Left ventricle myocardium superior (tissue), 1 donor: ENCODE results near the gene RTN4IP1. TPM values are rescaled to one million over a fixed set of nuclear protein-coding genes. Genes with fewer than 3 reads are reported as not detected.
"Not testable (repeated sequence)": the region's sequence is repeated elsewhere in the genome, so short reads cannot be mapped to it uniquely, and the experiment has no call there.

Source experiments
- ATAC-seq: fragments of 200-7000 bp; cut with Tn5 transposase; one replicate; pipeline ENCODE4 v1.9.1; 2020; ENCODE audit warnings: mild to moderate bottlenecking, moderate library complexity
- DNase-seq: peaks from one replicate; pipeline ENCODE4 v3.0.0-alpha.2; 2020
- intact Hi-C: fragments of 100-400 bp; cut with micrococcal nuclease; formaldehyde crosslinking; loops from one replicate; pipeline ENCODE4 v1.11.0; 2022
- total RNA-seq: library from RNA; stranded (reverse); fragmentation: NEBNext Ultra II Directional; extraction: Animal tissue kit (Norgen Biotek cat#: 25700); gene quantifications from one replicate; pipeline ENCODE4 v1.2.1, GENCODE V29; 2021
- donor health status: DM: no; HTN: yes; CAD: no; lungs with severe emphysema.

RTN4IP1 gene
- total RNA-seq, 1 donor from 2014 or later: 19.2 TPM

DNA sequence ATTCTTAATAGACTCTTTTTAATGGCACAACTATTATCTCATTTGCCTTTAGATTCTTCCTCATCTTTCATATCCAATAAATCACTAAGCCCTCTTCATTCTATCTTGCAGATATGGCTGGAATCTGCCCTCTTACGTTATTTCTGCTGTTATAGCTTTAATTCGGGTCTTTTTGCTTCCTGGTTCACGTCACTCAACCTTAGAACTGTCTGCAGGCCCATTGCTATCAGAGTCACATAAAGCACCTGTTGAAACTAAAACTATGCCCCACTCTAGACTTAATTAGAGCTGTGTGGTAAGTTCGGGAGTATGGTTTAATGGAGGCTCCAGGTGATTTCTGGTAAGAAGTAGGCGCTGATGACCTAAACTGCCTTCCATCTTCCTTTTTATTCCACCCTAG lies 1.1 kb upstream of the RTN4IP1 start:
- DNase-seq (no peak), ATAC-seq (no peak)
- intact Hi-C loops: no loop called here

DNA sequence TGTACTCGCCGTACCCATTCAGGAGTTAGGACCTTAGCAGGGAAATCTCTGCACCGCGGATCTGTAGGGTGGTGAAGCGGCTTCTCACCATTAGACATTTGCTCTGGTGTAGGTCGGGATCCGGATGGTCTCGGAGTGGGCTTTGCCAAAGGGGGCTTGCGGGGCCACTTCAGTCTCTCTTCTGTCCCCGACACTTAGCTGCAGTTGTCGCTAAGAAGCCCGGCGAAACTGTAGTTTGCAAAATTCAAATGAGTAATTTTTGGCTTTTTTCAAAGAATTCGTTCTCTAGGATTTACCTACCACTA lies 513 bp upstream of the RTN4IP1 start:
- ATAC-seq: no peak
- intact Hi-C loops: no loop called here
- no peak for DNase-seq

DNA sequence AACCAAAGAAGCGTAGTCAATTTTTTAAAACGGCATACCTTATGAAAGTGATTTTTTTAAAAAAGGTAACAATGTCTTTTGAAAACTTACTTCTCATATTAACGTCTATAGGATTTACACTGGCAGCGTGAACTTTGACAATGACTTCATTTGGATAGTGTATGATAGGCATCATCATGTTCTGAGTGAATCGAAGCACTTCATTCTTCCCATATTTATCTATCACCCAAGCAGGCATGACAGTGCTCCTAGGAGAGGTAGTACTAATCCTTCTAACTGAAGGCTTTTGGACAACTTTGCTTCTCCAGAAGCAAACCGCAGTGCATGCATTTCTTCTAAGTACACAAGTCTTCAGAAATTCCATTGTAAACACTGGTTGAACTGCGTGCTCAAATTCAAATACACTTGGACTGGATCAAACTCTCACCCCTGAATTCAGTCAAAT lies 618 bp downstream of the RTN4IP1 start:
- DNase-seq (no peak), ATAC-seq (peak; percentile 13)
- intact Hi-C loops: no loop called here

DNA sequence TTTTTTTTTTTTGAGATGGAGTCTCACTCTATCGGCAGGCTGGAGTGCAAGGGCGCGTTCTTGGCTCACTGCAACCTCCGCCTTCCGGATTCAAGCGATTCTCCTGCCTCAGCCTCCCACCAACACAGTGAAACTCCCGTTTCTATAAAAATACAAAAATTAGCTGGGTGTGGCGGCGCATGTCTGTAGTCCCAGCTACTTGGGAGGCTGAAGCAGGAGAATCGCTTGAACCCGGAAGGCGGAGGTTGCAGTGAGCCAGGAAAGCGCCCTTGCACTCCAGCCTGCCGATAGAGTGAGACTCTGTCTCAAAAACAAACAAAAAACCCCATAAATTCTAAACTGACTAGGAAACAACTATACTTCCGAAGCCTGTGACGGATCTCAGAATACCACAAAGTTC lies 1.5 kb downstream of the RTN4IP1 start:
- ATAC-seq, intact Hi-C loops, DNase-seq: not testable (repeated sequence)

DNA sequence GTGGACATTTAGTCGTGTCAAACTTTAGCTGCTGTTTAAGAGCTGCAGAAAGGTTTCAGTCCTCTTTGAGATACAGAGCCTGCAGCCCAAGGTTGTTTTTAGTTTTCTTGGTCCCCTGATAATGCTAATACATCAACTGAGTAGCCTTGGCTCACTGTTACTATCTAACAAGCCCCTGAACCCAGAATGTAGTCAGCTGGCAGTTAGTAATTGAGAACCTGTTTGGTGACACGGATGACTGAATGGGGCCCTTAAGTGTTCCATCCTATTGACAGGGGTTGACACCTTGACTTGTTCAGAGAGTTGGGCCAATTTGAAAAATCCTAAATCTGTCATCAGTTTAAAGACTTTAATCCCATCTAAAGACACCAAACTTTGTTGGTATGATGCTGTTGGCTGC lies 2.8 kb downstream of the RTN4IP1 start:
- intact Hi-C loops: no loop called here
- ATAC-seq (no peak), DNase-seq (no peak)

DNA sequence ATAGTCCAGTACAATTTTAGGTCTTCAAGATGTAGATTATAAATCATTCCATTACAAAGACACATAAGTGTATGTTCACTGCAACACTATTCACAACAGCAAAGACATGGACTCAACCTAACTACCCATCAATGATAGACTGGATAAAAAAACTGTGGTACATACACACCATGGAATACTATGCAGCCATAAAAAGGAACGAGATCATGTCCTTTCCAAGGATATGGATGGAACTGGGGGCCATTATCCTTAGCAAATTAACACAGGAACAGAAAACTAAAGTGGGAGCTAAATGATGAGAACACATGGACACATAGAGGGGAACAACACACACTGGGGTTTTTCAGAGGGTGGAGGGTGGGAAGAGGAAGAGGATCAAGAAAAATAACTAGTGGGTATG lies 6.3 kb downstream of the RTN4IP1 start:
- intact Hi-C loops: no loop called here
- DNase-seq: no peak
- ATAC-seq: no peak

DNA sequence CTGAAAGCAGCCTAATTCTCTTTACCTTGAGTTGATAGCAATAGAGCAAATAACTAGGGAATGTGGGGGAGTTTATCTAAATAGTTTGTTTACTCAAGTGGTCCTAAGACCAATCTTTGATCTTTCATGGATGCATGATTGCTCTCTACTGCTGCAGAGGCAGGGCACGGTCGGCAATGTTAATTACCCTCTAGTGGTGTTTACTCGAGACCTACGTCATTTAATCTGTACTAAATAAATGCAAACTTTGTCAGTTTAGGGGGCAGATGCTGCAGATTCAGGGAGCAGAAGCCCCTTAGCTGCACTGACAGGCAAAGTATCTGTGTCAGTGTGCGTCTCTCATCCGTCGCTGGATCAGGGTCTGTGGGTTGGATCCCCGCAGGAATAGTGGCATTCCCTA lies 6.9 kb downstream of the RTN4IP1 start:
- intact Hi-C loops: no loop called here
- no peak for ATAC-seq

DNA sequence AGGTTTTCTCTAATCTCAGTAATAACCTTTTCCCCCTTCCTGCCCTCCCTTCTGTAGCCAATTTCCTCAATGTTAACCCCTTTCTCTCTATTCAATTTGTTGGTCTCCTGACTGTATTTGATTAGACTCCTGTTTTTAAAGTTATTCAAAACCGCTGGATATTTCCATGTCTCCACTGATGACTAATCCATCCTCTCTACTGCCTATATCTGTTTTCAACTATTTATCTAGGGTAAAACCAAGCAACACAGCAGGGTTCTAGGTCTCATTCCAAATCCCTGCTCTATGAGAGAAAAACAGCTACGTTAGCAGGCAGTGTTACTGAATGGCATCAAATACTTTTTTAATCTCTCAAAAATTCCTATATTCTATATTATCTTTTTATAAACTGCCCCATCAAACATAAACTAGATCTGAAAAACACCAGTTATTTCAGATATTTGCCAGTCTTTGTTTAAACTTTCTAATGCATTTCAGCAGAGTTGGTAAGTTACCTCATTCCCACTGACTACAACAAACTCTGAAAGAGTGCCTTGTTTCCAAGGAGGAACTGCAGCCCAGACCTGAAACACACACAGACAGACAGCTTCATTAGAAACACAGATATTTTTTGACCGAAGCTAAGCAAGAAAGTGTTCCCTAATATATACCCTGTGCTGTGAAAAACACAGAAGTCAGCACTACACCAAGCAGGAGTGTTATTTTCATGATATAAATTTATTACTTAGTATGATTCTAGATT lies 8.2 kb downstream of the RTN4IP1 start:
- DNase-seq (no peak), ATAC-seq (no peak)
- intact Hi-C loops: no loop called here

More for the DNA sequence above, 6.9 kb downstream of the RTN4IP1 start:
- DNase-seq: no peak

DNA sequence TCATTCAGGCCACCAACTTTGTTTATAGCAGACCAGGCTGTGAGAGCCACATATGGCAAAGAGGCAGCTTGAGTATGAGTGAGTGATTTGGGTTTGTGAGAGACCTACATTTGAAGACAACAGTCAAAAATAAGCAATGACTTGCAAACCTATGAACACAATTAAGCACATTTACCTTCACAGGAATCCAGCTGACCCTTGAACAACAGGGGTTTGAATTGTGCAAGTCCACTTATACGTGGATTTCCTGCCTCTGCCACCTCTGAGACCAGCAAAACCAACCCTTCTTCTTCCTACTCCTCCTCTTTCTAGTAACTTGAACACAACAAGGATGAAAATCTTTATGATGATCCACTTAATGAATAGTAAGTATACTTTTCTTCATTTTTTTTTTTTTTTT lies 10.1 kb downstream of the RTN4IP1 start:
- DNase-seq (no peak), ATAC-seq (no peak)
- intact Hi-C loops: no loop called here

DNA sequence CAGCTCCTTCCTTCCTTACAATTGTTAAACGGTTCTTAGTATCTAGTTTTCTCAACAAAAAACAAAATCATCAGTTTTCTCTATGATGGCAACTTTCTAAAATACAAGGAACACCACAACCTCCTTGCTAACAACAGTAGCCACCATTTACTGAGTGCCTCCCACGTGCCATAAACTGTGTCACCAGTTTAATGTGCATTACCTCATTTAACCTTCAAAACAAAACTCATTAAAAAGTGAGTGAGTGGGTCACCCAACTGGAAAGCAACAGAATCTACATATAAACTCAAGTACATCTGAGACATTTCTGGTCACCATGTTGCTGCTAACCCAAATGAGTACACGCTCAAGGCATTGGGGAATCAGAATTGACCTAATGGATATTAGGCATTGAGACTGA lies 11.0 kb downstream of the RTN4IP1 start:
- DNase-seq: no peak
- intact Hi-C loops: no loop called here
- no peak for ATAC-seq

DNA sequence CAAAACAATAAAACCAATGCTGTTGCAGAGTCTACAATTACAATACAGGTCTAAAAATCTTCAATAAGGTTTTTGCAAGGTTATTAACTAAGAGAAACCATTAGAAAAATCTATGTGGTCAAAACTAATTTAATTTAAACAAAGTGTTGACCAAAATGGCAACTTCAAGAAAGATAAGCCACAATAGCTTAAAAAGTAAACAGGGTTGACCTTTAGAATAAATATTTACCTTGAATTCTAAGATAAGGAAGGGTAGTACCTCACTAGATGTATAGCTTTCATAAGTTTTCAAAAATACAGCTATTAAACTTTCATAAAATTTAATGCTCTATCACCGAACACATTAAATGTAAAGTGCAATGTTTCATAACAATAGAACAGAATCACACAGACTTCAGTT lies 11.4 kb downstream of the RTN4IP1 start:
- ATAC-seq: no peak
- intact Hi-C loops: no loop called here

DNA sequence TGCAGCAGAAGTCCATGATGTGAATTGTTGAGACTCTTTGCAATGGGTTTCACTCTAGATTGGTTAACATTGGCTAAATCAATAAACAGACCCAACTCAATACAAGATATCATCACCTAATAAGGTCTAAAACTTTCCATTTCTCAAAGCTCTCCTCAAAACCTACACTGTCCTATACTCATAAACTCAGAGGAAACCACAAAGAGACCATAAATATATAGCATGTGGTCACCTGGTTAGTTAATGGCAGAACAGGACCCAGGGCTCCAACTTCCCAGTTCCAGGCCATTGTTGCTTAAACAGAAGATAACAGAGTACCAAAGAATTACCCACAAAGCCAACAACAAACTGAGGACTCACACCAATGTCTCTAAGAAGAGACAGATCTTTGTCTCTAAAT lies 12.0 kb downstream of the RTN4IP1 start:
- ATAC-seq (no peak), DNase-seq (no peak)
- intact Hi-C loops: no loop called here

More for the DNA sequence above, 11.4 kb downstream of the RTN4IP1 start:
- no peak for DNase-seq

DNA sequence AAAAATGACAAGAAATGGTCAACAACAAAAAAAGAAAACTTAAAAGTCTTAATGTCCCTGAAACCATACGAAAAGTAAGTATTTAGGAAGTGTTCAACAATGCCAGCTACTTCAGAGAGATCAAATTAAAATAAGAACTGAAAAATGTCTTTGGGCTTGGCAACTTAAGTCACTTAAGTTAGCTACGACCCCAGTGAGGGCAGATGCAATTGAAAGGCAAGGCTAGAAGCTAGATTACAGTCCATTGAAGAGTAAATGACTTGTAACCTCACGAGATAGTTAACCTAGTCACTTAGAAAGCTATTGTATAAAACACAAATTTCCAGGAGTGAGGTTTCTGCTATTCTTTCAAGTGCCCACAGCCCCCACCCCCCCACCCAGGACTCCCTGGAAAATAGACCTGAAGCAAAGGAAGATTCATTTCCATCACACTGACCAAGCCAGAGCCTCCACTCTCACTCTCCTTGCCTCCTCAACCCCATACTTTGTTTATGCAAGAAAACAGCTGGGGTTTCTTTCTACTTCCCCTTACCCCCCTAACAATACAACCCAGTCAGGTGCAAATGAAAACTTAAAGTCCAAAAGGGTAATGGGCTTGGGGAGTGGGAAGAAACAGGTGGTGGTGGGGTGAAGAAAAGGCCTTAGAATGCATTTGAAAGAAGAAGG lies 14.6 kb downstream of the RTN4IP1 start:
- no peak for ATAC-seq
- intact Hi-C loops: no loop called here
- no peak for DNase-seq

DNA sequence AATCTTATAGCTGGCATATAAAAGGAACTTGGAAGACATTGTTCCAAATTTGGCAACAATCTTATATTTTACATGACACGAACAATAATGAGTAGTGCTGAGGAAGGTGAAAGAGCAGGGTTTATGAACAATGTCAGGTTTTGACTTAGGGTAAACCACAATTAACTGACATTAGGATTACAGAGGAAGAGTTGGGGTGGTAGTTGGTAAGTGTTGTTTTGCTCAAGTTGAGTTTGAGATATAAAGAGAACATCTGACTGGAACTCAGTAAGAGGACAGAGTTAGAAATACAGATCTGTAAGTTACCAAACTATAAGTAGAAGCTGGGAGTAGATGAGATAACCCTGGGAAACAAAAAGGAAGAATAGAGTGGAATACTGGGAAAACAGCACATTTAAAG lies 15.1 kb downstream of the RTN4IP1 start:
- no peak for ATAC-seq
- intact Hi-C loops: no loop called here
- no peak for DNase-seq

DNA sequence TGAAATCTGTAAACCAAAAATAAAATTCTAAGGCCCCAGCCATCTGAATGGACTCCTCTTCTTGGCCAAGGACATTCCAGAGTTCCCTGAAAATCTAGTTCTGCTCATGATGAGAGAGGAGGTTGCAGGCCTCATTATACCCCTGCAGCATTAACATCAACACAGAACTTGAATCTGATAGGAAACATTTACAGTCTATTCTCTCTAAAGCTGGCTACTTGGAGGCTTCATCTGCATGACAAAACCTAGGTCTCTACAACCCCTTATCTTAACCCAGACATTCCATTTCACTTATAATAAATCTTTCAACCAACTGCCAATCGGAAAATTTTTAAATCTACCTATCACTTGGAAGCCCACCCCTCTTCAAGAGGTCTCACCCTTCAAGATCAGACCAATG lies 15.7 kb downstream of the RTN4IP1 start:
- intact Hi-C loops: no loop called here
- no peak for ATAC-seq
- DNase-seq: no peak

DNA sequence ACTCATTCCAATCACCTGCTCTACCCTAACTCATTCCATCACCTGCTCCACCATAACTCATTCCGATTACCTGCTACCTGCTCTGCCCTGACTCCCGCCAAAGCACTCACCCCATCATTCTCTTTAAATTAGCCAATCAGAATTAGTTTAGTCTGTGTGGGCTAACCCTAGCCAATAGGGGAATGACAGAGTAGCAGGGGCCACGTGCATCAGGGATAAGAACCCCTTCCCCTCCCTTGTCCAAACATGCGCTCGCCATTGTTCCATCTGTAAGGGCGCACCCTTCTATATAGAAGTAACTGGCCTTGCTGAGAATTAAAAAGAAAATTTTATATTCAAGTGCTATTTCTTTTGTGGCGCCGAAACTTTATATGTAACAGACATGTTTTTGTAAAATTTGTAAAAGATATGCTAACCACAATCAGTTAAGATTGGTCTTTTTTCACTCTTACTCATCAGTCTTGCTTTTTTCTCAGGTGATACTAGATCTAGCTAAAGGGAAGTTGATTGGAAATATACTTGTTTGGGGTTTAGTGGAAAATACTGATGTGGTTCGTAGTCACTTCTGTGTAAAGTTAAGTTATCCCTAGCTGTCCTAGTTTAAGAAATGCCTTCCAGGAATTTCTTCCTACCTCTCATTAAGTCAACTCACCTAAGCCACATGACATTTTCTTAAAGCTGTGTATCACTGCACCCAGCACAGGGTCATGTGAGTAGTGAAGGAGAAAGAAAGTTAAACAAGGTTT lies 16.5 kb downstream of the RTN4IP1 start:
- DNase-seq (no peak), ATAC-seq (no peak)
- intact Hi-C loops: no loop called here

DNA sequence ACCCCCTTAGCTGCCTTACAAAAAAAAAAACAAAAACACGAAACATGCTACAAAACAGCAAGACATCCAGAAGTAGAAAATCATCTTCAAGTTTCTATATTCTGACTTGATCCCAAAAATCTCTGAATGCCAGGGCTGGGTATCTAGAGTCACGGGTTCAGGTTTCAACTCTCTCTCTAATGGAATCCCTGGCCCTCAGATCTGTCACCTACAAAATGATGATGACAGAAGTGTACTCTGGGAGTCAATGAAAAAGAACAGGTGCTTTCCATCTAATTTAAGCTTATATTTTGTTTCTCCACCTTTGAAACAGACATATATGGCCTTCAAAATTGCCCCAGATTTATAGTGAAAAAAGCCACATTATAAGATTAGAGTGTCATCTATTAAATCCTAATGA lies 18.3 kb downstream of the RTN4IP1 start:
- intact Hi-C loops: no loop called here
- no peak for DNase-seq
- ATAC-seq: no peak

DNA sequence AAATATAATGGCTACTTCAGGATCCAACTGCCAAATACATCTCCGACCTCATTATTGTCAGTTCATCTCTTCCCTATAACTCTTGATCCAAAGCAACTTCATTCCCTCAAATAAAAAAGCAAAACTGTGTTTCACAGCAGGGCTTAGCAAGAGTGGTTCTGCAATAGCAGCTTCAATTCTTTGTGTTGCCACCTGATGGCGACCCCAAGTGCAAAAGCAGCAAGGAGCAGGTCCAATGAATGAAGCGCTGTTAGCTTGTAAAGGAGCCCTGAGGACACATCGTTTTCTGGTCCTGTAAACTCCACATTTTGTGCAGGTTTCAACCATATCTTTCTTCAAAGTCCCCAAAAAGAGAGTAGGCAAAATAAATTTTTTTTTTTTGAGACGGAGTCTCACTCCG lies 19.6 kb downstream of the RTN4IP1 start:
- DNase-seq (no peak), ATAC-seq (no peak)
- intact Hi-C loops: no loop called here

DNA sequence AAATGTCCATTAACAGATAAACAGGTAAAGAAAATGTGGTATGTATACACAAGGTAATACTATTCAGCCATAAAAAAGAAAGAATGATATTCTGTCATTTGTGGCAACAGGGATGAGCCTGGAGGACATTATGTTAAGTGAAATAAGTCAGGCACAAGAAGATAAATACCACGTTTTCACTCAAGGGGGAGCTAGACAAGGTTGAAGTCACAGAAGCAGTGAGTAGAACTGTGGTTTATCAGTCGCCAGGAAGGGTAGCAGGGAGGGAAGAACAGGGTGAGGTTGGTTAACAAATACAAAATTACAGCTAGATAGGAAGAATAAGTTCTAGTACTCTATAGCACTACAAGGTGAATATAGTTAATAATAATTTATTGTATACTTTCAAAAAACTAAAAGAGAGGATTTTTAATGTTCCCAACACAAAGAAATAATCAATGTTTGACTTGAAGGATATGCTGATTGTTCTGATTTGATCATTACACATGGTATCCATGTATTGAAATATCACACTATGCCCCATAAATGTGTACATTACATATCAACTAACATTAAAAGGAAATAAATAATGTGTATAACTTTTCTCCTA lies 21.1 kb downstream of the RTN4IP1 start:
- DNase-seq (no peak), ATAC-seq (no peak)
- intact Hi-C loops: no loop called here

DNA sequence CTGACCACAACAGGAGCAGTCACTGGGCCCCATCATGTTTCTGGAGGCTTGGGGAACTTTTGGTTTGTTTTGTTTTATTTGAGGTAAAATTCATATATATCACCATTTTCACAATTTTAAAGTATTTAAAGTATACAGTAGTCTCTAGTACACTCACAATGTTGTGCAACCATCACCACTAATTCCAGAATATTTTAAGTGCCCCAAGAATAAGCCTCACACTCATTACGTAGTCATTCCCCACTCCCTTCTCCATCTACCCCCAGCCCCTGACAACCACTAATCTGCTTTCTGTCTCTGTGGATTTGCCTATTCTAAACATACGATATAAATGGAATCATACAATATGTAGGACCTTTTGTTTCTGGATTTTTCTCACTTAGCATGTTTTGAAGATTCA lies 29.0 kb downstream of the RTN4IP1 start:
- ATAC-seq (no peak), DNase-seq (no peak)
- intact Hi-C loops: no loop called here
